Measurements from ENCODE around the gene CNNM3.

GRCh38 chr2:96868555-96869280 is 52.6 kb downstream of the CNNM3 start:
- TF ChIP-seq CTCF (IDR thresholded peaks at IDR 0.05) (no peak), POLR2A (IDR thresholded peaks at IDR 0.05) (no peak)

Measured in lower leg skin (tissue), 3 donors.